HepG2 (cell line): ENCODE data around the gene PAMR1. TPM values are rescaled to one million over a fixed set of nuclear protein-coding genes. Genes with fewer than 3 reads are reported as not detected.
A peak's percentile ranks its signal among the peaks of the same experiment; 100 is the strongest.

Experiments
- ARNTL ChIP-seq: sonication (generic); formaldehyde crosslinking; IDR thresholded peaks from 2 replicates; pipeline ENCODE4 v1.4.0; 2020; ENCODE audit warnings: mild to moderate bottlenecking, missing genetic modification reagents
- CENPT ChIP-seq: sonication (generic); formaldehyde crosslinking; IDR thresholded peaks from 2 replicates; pipeline ENCODE4 v1.8.0; 2022; ENCODE audit warnings: low read depth, mild to moderate bottlenecking, moderate library complexity, missing genetic modification reagents
- CERS6 ChIP-seq: sonication (generic); formaldehyde crosslinking; IDR thresholded peaks from 2 replicates; pipeline ENCODE4 v1.5.0; 2020; ENCODE audit warnings: missing genetic modification reagents
- E2F1 ChIP-seq: sonication (generic); formaldehyde crosslinking; IDR thresholded peaks from 2 replicates; pipeline ENCODE4 v1.5.0; 2020; ENCODE audit warnings: missing genetic modification reagents
- GATAD1 ChIP-seq: IDR thresholded peaks from 2 replicates; pipeline ENCODE4 v1.6.1; 2016; ENCODE audit warnings: missing genetic modification reagents, missing compliant biosample characterization
- HMGXB3 ChIP-seq: sonication (generic); formaldehyde crosslinking; IDR thresholded peaks from 2 replicates; pipeline ENCODE4 v1.4.0; 2020; ENCODE audit warnings: missing genetic modification reagents, borderline replicate concordance
- KDM6A ChIP-seq: IDR thresholded peaks from 2 replicates; pipeline ENCODE4 v1.6.1; 2016; ENCODE audit warnings: low read depth
- MEF2D ChIP-seq: sonication (generic); formaldehyde crosslinking; IDR thresholded peaks from 2 replicates; pipeline ENCODE4 v1.5.1; 2020; ENCODE audit warnings: mild to moderate bottlenecking, missing genetic modification reagents
- SAFB2 ChIP-seq: sonication (generic); formaldehyde crosslinking; IDR thresholded peaks from 2 replicates; pipeline ENCODE4 v1.5.1; 2020; ENCODE audit warnings: missing genetic modification reagents, low read depth, mild to moderate bottlenecking, borderline replicate concordance
- TAF1 ChIP-seq: sonication (generic); formaldehyde crosslinking; IDR thresholded peaks from 2 replicates; pipeline ENCODE4 v1.4.0; 2020; ENCODE audit warnings: missing genetic modification reagents
- TBP ChIP-seq: sonication (generic); formaldehyde crosslinking; IDR thresholded peaks from 2 replicates; pipeline ENCODE4 v1.5.0; 2020; ENCODE audit warnings: missing genetic modification reagents
- ZNF350 ChIP-seq: sonication (generic); formaldehyde crosslinking; IDR thresholded peaks from 2 replicates; pipeline ENCODE4 v1.4.0; 2020; ENCODE audit warnings: mild to moderate bottlenecking, low read depth, missing genetic modification reagents, borderline replicate concordance
- ZNF737 ChIP-seq: sonication (generic); formaldehyde crosslinking; IDR thresholded peaks from 2 replicates; pipeline ENCODE4 v1.5.0; 2020; ENCODE audit warnings: missing genetic modification reagents, mild to moderate bottlenecking, borderline replicate concordance
- ZNF766 ChIP-seq: sonication (generic); formaldehyde crosslinking; IDR thresholded peaks from 2 replicates; pipeline ENCODE4 v1.5.0; 2020; ENCODE audit warnings: missing genetic modification reagents, borderline replicate concordance
- ZNF773 ChIP-seq: sonication (generic); formaldehyde crosslinking; IDR thresholded peaks from 2 replicates; pipeline ENCODE4 v1.4.0; 2020; ENCODE audit warnings: missing genetic modification reagents, borderline replicate concordance
- ZNF781 ChIP-seq: sonication (generic); formaldehyde crosslinking; IDR thresholded peaks from 2 replicates; pipeline ENCODE4 v1.5.1; 2020; ENCODE audit warnings: borderline replicate concordance, mild to moderate bottlenecking, missing genetic modification reagents; ENCODE audit errors: not compliant biosample characterization
- ZSCAN21 ChIP-seq: sonication (generic); formaldehyde crosslinking; IDR thresholded peaks from 2 replicates; pipeline ENCODE4 v1.8.0; 2022; ENCODE audit warnings: mild to moderate bottlenecking, missing genetic modification reagents, moderate library complexity, borderline replicate concordance
- polyA plus RNA-seq, 8 experiments: library from polyadenylated mRNA; depleted of rRNA in 3 of 8; stranded (reverse) in 7 of 8; unstranded in 1 of 8; fragments of >200 nt; fragmentation: Illumina TruSeq in 4 of 8; extraction: Trizol in 4 of 8; gene quantifications; 2 replicates each; pipeline versions ENCODE4 v1.2.1 to v1.2.3, GENCODE V29; 2011 to 2016; ENCODE audit warnings: low read depth in 4 of 8, missing spikeins in 1 of 8, mixed read lengths in 1 of 8; ENCODE audit not compliant: insufficient read depth in 1 of 8
- total RNA-seq, 5 experiments: library from RNA; depleted of rRNA; stranded (reverse); fragments of >200 nt; fragmentation: Illumina TruSeq; extraction: Trizol; gene quantifications; 2 replicates each; pipeline ENCODE4 v1.2.3, GENCODE V29; 2016; ENCODE audit warnings: low read depth in 1 of 5
- TF ChIP-seq, protein P1 (sequence below): sonication (generic); formaldehyde crosslinking; IDR thresholded peaks from 2 replicates; pipeline ENCODE4 v1.8.1; 2023; ENCODE audit warnings: mild to moderate bottlenecking, moderate library complexity, missing genetic modification reagents
- TF ChIP-seq, protein P2 (sequence below): sonication (generic); formaldehyde crosslinking; IDR thresholded peaks from 2 replicates; pipeline ENCODE4 v1.5.0; 2020; ENCODE audit warnings: mild to moderate bottlenecking, missing genetic modification reagents, borderline replicate concordance

PAMR1 gene
- total and polyA plus RNA-seq, 2 of the 13 experiments (the other 11 are each of a cell fraction or from before 2014, with no cell fraction given), result not detected

DNA sequence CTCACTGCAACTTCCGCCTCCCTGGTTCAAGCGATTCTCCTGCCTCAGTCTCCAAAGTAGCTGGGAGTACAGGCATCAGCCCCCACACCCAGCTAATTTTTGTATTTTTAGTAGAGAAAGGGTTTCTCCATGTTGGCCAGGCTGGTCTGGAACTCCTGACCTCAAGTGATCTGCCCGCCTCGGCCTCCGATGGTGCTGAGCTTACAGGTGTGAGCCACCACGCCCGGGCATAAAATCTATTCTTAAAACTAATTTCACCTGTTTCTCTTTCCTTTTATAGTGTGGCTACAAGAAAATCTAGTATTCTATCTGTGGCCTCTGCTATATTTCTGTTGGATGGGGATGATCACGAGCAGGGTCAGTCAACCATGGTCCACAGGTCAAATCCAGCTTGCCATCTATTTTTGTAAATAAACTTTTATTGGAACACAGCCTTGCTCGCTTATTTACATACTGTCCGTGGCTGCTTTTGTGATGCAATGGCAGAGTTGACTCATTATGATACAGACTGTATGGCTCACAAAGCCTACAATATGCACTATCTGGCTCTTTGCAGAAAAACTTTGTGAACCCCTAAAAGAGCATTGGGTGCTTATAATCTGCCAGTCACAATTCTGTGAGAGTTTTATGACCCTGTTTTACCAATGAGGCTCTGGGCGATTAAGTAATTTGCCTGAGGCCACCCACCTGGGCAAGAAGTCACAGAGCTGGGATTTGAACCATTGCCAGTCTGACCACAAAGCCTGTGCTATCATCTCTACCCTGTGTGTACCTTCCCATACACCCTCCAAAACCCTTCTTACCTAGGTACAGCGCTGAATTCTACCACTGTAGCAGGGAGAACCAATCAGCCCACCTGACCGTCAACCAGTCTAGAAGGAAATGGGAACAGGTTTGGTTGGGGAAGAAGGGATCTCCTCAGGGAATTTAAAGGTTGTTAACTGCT is 134.4 kb downstream of the PAMR1 start (continued):
- TF ChIP-seq SAFB2 (CRISPR knock-in tag) (no peak), ZSCAN21 (CRISPR knock-in tag) (no peak), CENPT (CRISPR knock-in tag) (no peak), MEF2D (CRISPR knock-in tag) (no peak), ZNF737 (no peak), ZNF350 (no peak), E2F1 (CRISPR knock-in tag) (no peak), TBP (no peak), KDM6A (CRISPR knock-in tag) (no peak), ZNF773 (CRISPR knock-in tag) (no peak), GATAD1 (CRISPR knock-in tag) (peak; percentile 45; the same call in 1 of the 2 replicates), TAF1 (no peak), ARNTL (CRISPR knock-in tag) (no peak), CERS6 (CRISPR knock-in tag) (no peak), ZNF781 (no peak), ZNF766 (no peak), HMGXB3 (CRISPR knock-in tag) (no peak)
- TF ChIP-seq, protein P1, sequence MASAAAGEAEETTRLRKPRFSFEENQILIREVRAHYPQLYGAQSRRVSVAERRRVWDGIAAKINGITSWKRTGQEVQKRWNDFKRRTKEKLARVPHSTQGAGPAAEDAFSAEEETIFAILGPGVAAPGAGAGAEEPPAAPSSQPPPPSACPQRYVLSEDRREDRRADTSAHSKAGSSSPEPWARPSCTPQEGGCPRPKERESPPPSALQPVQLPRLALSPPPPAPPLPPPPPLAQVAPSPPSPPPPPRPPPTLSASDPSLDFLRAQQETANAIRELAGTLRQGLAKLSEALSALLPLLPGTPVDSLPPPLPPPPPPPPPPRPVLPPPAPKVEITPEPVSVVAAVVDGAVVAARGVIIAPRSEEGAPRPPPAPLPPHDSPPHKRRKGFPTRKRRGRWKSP (CRISPR knock-in tag), result no peak
- TF ChIP-seq, protein P2, sequence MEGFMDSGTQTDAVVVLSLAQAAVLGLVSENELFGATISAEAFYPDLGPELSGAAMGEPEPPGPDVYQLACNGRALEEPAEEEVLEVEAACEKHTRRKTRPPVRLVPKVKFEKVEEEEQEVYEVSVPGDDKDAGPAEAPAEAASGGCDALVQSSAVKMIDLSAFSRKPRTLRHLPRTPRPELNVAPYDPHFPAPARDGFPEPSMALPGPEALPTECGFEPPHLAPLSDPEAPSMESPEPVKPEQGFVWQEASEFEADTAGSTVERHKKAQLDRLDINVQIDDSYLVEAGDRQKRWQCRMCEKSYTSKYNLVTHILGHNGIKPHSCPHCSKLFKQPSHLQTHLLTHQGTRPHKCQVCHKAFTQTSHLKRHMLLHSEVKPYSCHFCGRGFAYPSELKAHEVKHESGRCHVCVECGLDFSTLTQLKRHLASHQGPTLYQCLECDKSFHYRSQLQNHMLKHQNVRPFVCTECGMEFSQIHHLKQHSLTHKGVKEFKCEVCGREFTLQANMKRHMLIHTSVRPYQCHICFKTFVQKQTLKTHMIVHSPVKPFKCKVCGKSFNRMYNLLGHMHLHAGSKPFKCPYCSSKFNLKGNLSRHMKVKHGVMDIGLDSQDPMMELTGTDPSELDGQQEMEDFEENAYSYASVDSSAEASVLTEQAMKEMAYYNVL (CRISPR knock-in tag), result no peak
